ENCODE data around the gene DEXI. TPM values are rescaled to one million over a fixed set of nuclear protein-coding genes. Genes with fewer than 3 reads are reported as not detected.

The DEXI gene
- total RNA-seq (2014; rRNA removed; shearing (Covaris generic)) = 38.4 and 45.4 TPM in 2 replicates

DNA sequence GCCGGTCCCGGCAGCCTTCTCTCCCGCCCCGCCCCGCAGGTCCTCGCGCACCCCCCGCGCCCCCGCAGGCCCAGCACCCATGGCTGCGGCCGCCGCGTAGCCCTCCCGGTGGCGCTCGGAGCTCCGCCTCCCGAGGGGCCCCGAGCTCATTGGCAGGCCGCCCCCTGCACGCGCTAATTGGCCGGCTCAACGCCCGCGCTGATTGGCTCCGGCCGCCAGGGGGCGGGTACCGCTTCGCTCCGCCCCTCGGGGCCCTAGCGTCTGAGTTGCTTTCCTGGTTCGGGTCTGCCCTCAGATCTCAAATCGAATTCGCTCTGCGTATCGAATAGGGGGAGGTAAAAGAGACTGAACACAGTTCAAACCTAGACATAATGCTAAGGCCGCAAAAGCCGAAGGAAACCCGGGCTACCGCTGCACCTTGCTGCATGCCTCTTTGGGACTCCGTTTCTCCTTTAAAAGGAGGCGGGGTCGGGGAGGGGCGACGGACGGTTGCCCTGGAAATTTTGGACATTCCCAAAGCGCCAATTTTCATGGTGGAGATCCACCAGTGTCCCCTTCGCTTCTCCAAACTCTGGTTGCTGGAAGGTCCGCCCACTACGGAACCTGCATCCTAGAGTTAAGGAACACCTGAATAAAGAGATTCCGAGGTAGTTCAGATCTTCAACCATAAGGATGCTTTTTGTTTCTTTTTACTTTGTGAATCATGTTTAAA is at the start of gene DEXI:
Gene DEXI (minus strand): TSS at position 117 of the 712 bp plus-strand sequence. CDS start 463 bp downstream, outside the sequence.
- DNase-seq (ENCODE audit: low read depth) = peak; percentile 92

GRCh38 chr16:10990378-10990777 is 48.1 kb upstream of the DEXI start:
- DNase-seq (ENCODE audit: low read depth) = no peak

GRCh38 chr16:10989559-10989958 is 47.3 kb upstream of the DEXI start:
- no peak for DNase-seq (ENCODE audit: low read depth)

DNA sequence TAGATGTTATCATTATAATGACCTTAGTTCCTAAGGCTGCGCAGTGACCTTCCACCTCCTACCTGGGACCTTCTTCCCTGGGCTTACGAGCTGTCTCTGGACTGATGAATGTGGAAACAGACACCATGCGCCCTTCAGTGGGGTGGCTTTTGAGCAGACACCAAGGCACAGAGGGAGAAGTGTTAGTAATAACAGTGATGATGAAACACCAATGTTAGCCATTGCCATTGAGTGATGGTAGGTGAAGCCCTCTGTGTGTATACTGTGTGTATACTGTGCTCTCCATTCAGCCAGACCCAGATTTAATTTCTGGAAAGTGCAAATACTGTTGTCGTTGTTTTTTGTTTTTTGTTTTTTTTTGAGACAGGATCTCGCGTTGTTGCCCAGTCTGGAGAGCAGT is 46.6 kb upstream of the DEXI start:
- no peak for DNase-seq (ENCODE audit: low read depth)

- DNase-seq (ENCODE audit: low read depth) = no peak
Measured at GRCh38 chr16:10988164-10988803, 46.0 kb upstream of the DEXI start.

GRCh38 chr16:10987361-10988163 is 45.3 kb upstream of the DEXI start:
- no peak for DNase-seq (ENCODE audit: low read depth)

DNA sequence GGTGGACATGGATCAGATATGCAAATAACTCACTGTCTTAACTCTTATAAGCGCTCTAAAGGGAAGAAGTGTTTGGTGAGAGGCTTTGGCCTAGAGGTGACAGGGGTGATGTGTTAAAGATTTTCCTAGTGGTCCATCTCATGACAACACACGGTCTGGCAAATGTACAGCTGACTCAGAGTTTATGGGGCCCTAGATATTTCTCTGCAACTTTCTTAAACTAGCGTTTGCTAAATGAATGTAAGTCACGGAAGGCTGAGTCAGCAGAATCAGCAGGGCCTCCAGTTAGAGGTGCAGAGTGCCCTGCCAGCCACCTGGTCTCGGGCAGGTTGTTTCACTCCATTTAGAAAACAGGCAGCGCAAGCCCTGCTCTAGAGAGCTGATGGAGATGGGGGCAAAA is 42.2 kb upstream of the DEXI start:
- DNase-seq (ENCODE audit: low read depth) = peak; percentile 19

DNA sequence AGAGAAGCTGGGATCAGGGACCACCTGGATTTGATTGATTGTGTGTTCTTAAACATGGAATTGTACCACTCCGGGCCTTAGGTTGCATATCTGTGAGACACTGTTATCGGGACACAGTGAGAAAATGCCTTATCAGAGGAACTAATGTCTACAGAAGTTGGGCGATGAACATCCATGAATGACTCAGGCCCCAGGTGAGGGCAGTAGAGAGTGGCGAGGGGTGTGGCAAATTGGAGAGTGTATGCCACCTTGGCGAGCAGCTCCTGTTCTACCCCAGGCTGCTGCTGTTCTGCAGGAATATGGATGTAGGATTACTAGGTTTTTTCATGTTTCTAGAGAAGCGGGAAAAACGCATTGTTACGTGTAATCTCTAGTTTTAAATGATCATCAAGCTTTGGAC is 40.9 kb upstream of the DEXI start:
- no peak for DNase-seq (ENCODE audit: low read depth)

DNA sequence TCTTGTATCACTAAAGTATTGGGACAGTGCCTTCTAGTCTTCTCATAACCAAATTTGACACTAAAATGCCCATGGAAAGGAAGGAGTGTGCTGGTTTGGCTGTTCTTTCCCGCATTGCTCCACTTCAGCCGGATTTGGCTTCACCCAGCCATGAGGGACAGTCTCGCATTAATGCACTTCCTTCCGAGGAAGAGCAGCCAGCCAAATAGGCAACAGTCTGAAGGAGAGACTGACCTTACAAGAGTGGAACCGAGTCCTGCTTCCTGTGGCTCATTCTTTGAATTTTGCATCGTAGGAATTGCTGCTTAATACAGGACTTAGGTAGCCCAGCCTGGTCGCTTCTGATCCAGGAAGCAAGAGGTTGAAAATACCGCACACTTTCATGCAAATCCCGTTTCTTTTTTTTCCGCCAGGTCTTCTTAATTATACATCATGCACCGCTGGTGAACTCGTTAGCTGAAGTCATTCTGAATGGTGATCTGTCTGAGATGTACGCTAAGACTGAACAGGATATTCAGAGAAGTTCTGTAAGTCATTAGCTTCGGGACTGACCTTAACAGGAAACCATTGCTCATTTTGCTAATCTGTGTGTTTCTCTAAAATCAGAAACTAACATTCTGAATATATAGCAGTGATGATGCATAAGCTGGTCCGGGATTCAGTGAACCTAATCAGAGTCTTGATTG is 40.3 kb upstream of the DEXI start:
- no peak for DNase-seq (ENCODE audit: low read depth)

DNA sequence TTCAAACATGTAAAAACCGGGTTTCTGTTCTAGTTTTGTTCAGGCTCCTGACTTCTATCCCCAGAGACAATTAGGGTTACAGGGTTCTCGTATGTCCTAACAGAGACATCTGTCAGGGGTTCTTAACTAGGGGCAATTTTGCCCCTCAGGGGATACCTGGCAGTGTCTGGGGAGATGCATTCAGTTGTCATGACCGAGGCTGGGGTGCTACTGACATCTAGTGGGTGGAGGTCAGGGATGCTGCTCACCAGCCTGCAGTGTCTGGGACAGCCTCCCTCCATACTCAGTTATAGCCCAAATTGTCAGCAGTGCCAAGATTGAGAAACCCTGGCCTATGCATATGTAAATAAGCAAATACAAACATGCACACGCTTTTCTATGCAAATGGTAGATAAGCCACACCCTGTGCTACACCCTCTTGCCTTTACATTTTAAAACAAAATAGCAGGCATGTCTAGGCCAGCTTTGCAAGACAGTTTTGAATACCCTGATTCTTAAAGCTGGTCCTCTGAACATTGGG is 39.5 kb upstream of the DEXI start:
- DNase-seq (ENCODE audit: low read depth) = no peak

- no peak for DNase-seq (ENCODE audit: low read depth)
Measured at GRCh38 chr16:10980813-10981212, 38.5 kb upstream of the DEXI start.

GRCh38 chr16:10979717-10980601 is 37.7 kb upstream of the DEXI start:
- DNase-seq (ENCODE audit: low read depth) = no peak

DNA sequence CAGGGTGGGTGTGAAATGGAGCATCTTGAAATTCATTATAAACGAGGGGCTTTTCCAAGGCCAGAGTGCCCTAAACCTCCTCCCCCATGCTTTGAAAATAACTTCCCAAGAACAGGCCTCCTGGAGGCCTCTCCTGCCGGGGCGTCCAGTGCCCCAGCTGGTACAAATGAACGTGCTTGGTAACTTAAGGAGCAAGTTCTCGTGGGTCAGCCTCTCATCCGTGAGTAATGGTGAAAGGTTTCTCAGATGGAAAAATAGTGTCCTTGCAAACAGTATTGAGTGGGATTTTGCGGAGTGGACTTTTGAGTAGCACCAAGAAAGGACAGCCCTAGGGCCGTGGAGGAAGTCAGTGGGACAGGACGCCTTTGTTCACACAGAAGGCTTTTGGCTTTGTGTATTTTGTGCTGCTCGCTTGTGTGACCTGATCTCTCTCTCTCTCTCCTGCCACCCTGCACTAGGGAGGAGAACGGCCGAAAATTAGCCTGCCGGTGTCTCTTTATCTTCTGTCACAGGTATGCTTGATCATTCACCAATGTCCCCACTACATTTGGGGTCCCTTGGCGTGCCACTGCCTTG is 36.7 kb upstream of the DEXI start:
- DNase-seq (ENCODE audit: low read depth) = no peak

- DNase-seq (ENCODE audit: low read depth) = no peak
Measured at GRCh38 chr16:10978124-10978523, 35.9 kb upstream of the DEXI start.

- DNase-seq (ENCODE audit: low read depth) = no peak
Measured at GRCh38 chr16:10976634-10977033, 34.4 kb upstream of the DEXI start.

- no peak for DNase-seq (ENCODE audit: low read depth)
Measured at GRCh38 chr16:10972819-10973464, 30.7 kb upstream of the DEXI start.

GRCh38 chr16:10972108-10972818 is 30.0 kb upstream of the DEXI start:
- DNase-seq (ENCODE audit: low read depth) = no peak

GRCh38 chr16:10971560-10971961 is 29.3 kb upstream of the DEXI start:
- peak; percentile 77 for DNase-seq (ENCODE audit: low read depth)

DNA sequence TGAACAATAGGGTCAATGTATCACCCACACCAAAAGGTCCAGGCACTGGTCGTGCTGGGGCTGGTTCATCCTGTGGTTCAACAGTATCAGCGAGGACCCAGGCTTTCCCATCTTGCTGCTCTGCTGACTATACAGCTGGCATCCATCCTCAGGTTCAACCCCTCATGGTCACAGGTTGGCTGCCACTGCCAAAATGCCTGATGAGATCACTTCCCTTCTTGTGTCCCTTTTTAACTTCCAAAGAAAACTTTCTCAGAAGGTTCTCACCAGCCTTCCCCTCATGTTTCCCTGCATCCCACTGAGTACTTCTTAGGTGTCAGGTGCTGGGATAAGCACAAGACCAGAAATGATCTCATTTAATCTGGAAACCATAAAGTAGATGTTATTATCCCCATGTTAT is 27.8 kb upstream of the DEXI start:
- no peak for DNase-seq (ENCODE audit: low read depth)

Measured in Daoy (cell line).